GM12872 (cell line): ENCODE results near the gene CTPS2.

Experiments
- TF ChIP-seq, protein P1 (sequence below): IDR thresholded peaks from 3 replicates; pipeline ENCODE4 v1.5.1; 2011; ENCODE audit warnings: low read depth, mild to moderate bottlenecking, low read length, moderate library complexity; ENCODE audit not compliant: insufficient read depth

The CTPS2 gene

DNA sequence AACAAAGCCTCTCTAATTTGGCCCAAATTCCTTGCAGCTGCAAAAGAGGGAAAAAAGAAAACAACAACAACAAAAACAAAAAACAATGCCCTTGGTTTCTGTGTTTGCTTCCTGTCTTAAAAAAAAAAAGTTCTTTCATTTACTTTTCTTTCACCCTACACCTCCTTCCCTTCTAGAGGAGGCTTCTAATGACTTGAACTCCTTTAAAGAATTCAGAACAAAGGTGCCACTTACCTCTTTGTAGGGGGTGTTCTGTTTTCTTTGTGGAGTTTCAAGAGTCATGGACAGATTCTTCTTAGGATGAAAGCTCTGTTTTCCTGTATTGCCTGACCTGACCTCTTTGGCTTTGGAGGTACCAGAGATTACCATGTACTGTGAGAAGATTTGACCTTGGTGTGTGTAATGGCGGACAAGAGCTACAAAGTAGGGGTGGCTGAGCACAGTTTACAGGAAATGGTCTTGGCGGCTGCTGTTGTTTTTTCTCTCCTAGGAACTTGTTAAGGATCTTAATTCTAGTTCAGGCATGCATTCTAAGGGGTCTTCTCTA, 134.9 kb downstream of the CTPS2 start:
- TF ChIP-seq, protein P1, sequence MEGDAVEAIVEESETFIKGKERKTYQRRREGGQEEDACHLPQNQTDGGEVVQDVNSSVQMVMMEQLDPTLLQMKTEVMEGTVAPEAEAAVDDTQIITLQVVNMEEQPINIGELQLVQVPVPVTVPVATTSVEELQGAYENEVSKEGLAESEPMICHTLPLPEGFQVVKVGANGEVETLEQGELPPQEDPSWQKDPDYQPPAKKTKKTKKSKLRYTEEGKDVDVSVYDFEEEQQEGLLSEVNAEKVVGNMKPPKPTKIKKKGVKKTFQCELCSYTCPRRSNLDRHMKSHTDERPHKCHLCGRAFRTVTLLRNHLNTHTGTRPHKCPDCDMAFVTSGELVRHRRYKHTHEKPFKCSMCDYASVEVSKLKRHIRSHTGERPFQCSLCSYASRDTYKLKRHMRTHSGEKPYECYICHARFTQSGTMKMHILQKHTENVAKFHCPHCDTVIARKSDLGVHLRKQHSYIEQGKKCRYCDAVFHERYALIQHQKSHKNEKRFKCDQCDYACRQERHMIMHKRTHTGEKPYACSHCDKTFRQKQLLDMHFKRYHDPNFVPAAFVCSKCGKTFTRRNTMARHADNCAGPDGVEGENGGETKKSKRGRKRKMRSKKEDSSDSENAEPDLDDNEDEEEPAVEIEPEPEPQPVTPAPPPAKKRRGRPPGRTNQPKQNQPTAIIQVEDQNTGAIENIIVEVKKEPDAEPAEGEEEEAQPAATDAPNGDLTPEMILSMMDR: no peak

DNA sequence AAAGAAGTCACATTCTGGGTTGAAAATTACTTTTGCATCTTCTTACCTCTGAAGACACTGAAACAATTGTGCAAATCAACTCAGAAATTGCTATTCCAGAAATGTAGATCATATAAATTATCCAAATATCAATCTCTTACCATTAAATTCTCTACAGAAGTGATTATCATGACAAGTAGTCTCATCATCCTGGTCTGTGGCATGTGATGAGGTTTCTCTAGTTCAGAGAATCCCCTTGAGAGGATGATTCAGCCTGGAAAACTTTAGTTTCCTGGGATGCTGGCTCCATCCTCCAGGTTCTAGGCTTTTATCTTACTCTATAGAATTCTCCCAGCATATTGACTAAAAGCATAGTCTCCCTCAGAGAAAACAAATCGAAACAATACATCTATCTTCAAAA, 138.7 kb downstream of the CTPS2 start:
- TF ChIP-seq, protein P1: no peak

DNA sequence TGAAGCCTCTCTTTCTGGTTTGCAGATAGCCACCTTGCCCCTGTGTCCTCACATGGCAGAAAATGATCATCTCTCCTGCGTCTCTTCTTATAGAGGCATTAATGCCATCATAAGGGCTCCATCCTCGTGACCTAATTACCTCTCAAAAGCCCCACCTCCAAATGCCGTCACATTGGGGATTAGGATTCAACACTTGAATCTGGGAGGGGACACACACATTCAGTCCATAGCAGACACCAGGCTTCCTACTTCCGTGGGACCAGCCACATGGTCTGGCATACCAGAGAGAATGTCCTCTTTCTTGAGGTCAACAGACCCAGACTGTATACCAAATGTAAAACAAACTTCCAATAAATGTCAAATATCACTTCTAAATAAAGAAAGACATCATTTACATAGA, 144.8 kb downstream of the CTPS2 start:
- TF ChIP-seq, protein P1: no peak

DNA sequence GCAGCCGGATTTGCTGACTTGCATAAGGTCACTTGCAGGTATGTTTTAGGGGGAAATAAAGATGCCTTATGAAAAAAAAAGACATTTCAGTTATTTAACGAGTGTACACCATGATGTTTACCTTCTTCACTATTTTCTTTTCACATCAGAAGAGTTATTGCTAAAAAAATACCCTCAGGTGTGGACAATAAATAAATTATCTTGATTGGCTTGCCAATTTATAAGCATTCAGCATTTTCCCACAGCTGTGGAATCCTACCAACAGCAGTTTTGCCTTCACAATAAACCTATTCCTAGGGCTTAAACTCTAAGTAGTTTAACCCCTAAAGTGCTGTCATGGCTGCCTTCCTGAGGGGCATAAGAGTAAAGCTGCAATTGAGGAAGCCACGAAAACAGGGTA, 145.9 kb downstream of the CTPS2 start:
- TF ChIP-seq, protein P1: no peak

DNA sequence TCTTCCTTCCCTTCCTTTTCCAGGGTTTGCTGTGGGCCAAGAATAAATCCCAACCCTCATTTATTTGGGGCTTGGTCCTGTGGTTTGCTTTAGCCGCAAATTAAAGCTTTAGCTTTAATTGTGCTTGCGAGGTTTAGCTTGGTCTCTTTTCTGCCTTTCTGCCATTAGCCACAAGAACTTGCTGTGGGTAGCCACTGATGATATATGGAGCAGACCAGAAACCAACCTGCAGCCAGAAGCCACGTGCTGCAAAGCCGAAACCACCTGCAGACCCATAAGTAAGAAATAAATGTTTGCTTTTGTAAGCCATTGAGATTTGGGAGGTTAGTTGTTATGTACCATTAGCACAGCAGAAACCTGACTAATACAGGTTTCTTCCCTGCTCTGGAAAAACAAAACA, 152.3 kb downstream of the CTPS2 start:
- TF ChIP-seq, protein P1: no peak

DNA sequence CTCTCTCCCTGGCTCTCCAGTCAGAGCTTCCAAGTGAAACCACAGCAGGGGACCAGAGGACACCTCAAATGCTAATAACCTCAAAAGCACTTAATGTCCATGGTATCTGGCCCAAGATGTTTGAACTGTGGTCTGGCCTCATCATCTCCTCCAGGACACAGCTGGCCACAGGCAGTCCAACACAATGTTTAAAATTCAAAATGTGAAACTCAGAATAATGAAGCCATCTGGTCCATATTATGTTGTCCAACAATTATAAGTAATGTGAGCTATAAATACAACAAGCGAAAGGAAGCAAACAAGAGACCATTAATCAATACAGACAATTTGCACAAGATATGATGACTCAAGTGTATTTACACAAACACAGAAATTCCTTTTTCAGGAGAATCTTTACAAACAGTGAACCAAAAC, 153.3 kb downstream of the CTPS2 start:
- TF ChIP-seq, protein P1: no peak

DNA sequence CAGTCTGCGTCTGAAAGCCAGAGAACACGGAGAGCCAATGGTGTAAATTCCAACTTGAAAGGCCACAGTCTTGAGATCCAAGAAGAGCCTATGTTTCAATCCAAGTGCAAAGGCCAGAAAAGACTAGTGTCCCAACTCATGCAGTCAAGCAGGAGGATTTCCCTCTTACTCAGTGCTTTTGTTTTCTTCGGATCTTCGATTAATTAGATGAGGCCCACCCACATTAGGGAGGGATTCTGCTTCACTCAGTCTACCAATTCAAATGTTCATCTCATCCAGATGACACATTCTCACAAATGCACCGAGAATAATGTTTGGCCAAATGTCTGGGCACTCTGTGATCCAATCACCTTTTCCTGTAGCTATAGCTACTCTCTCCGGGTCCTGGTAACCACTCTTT, 154.0 kb downstream of the CTPS2 start:
- TF ChIP-seq, protein P1: no peak
